ENCODE data around the gene PCNP. TPM values are rescaled to one million over a fixed set of nuclear protein-coding genes. Genes with fewer than 3 reads are reported as not detected.

PCNP gene
- total RNA-seq, 1 experiment from 2014 or later: 216 TPM

- Histone ChIP-seq H3K27me3 (ENCODE audit: insufficient read depth, low read length) (no peaks in the 10 kb centered on the region), H4K20me1 (ENCODE audit: control insufficient read depth, insufficient read depth, insufficient read length) (no peaks in the 10 kb centered on the region), H2BK15ac (ENCODE audit: low read depth, low read length) (no peak overlapping the region), H3T11ph (ENCODE audit: low read length) (no peak overlapping the region), H3K27ac (ENCODE audit: insufficient read length, low read depth, low read length) (no peak overlapping the region), H2BK120ac (ENCODE audit: low read depth, low read length, poor library complexity, severe bottlenecking) (no peak overlapping the region), H3K14ac (ENCODE audit: insufficient read depth, low read length) (no peak overlapping the region), H3K4me2 (ENCODE audit: insufficient read depth, insufficient read length, low read length) (no peak overlapping the region), H3K23ac (ENCODE audit: insufficient read length, low read depth, low read length) (no peak overlapping the region), H2BK5ac (ENCODE audit: insufficient read length, low read length) (no peak overlapping the region), H4K91ac (ENCODE audit: insufficient read length, low read depth, low read length) (no peak overlapping the region), H3K79me2 (ENCODE audit: insufficient read depth, low read length) (peaks cover 17% of the 10 kb centered on the region; the same call in 1 of the 2 replicates), H2BK20ac (ENCODE audit: low read depth, low read length, poor library complexity, severe bottlenecking) (no peak overlapping the region), H3K4me1 (ENCODE audit: insufficient read depth, low read length) (no peaks in the 10 kb centered on the region), H3K18ac (ENCODE audit: insufficient read length, low read depth, low read length) (no peak overlapping the region), H3K23me2 (ENCODE audit: insufficient read length, low read depth, low read length, poor library complexity, severe bottlenecking) (no peaks in the 10 kb centered on the region), H2BK12ac (ENCODE audit: insufficient read length, low read depth, low read length) (no peak overlapping the region), H3K9ac (ENCODE audit: extremely low read depth, insufficient read length, low read length) (no peak overlapping the region), H3K4ac (ENCODE audit: low read depth, low read length) (no peak overlapping the region), H2AK5ac (ENCODE audit: insufficient read length, low read length) (no peak overlapping the region), H4K5ac (ENCODE audit: insufficient read length, low read depth, low read length) (no peak overlapping the region), H3K79me1 (ENCODE audit: insufficient read depth, low read depth, low read length, poor library complexity, severe bottlenecking) (peaks cover 4% of the 10 kb centered on the region), H4K8ac (replicated peaks; ENCODE audit: insufficient read length, low read depth, low read length) (no peak overlapping the region), H3K56ac (ENCODE audit: insufficient read length, low read depth, low read length) (no peak overlapping the region), H2AFZ (ENCODE audit: low read length) (no peak overlapping the region), H3K9me3 (ENCODE audit: control insufficient read depth, low read depth, low read length) (no peaks in the 10 kb centered on the region)
- H3K9me3 Mint-ChIP-seq: no peaks in the 10 kb centered on the region
- H3K4me3 Mint-ChIP-seq: no peak overlapping the region
- no CpG with 5 or more reads among the region's 6 CpGs for WGBS (ENCODE audit: extremely low coverage, insufficient read length, low lambda C conversion rate)
- H3K4me1 Mint-ChIP-seq: peaks cover 17 to 19% of the 10 kb centered on the region in 2 experiments
- TF ChIP-seq CTCF (conservative IDR thresholded peaks at IDR 0.05): no peak
- no peaks in the 10 kb centered on the region for H3K27me3 Mint-ChIP-seq (ENCODE audit: low read depth)
- no peak for DNase-seq
- peaks cover 13 to 28% (median 23%) of the 10 kb centered on the region in 3 experiments for H3K36me3 Mint-ChIP-seq (ENCODE audit: insufficient read depth in 1 of 3, low read depth in 3 of 3)
- no peak overlapping the region for H3K27ac Mint-ChIP-seq
These were observed 3.3 kb downstream of the PCNP start for GRCh38 chr3:101577286-101577685.

Data from H9 (cell line).